GM12891 (cell line): ENCODE measurements around the gene SUPT4H1.

Source experiments
- PAX5 ChIP-seq: IDR thresholded peaks from 2 replicates; pipeline ENCODE4 v1.6.1; 2011; ENCODE audit warnings: low read length, moderate library complexity, mild to moderate bottlenecking; ENCODE audit not compliant: insufficient read depth, severe bottlenecking
- POLR2A ChIP-seq: IDR thresholded peaks from 2 replicates; pipeline ENCODE4 v1.6.1; 2011; ENCODE audit warnings: low read depth, low read length, control low read depth
- POLR2AphosphoS5 ChIP-seq: IDR thresholded peaks from 2 replicates; pipeline ENCODE4 v1.6.1; 2011; ENCODE audit warnings: low read depth, low read length, control low read depth
- SPI1 ChIP-seq: IDR thresholded peaks from 2 replicates; pipeline ENCODE4 v1.6.1; 2011; ENCODE audit warnings: low read depth, low read length, control low read depth
- TAF1 ChIP-seq: IDR thresholded peaks from 2 replicates; pipeline ENCODE4 v1.6.1; 2011; ENCODE audit warnings: low read depth, low read length, control low read depth

GRCh38 chr17:58317421-58318064, 34.5 kb downstream of the SUPT4H1 start:
- no peak for TF ChIP-seq TAF1
- no peak for TF ChIP-seq POLR2AphosphoS5
- no peak for TF ChIP-seq POLR2A
- no peak for TF ChIP-seq PAX5
- TF ChIP-seq SPI1 = no peak
